Stomach (tissue), 4 donors: ENCODE results near the gene GPR82.

ENCODE experiments used
- POLR2A ChIP-seq, 4 donors: fragments of 450-650 bp; IDR thresholded peaks; one replicate each; pipeline ENCODE4 v1.6.1; 2016; ENCODE audit warnings: antibody characterized with exemption in 4 of 4, control low read depth in 2 of 4, mild to moderate bottlenecking in 1 of 4, moderate library complexity in 1 of 4
- TF ChIP-seq, protein P1 (sequence below), 7 experiments: fragments of 450-650 bp in 4 of 7; fragments of 200-600 bp in 3 of 7; sonication (generic) in 3 of 7; IDR thresholded peaks; one replicate each; pipeline ENCODE4 v1.5.1; 2016 to 2019; ENCODE audit warnings: antibody characterized with exemption in 7 of 7, control low read depth in 2 of 7, mild to moderate bottlenecking in 1 of 7

DNA sequence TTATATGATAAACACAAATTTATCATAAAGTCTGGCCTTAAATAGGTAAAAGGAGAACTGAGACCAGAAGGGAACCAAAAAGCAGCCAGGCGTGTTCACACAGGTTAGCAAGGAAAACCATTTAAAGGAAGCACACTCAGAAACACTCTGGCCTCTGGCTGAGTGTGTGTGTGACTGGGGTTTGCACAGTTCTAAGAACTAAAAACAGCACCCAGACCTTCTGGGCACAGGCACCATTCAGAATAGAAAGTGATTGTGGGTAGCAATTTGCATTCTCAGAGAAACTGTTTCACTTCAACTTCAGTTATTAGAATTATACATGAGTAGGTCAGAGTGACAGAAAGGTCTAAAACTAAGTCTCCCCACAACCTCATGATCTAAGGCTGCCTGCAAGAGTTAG lies 10.0 kb downstream of the GPR82 start:
- TF ChIP-seq, protein P1, sequence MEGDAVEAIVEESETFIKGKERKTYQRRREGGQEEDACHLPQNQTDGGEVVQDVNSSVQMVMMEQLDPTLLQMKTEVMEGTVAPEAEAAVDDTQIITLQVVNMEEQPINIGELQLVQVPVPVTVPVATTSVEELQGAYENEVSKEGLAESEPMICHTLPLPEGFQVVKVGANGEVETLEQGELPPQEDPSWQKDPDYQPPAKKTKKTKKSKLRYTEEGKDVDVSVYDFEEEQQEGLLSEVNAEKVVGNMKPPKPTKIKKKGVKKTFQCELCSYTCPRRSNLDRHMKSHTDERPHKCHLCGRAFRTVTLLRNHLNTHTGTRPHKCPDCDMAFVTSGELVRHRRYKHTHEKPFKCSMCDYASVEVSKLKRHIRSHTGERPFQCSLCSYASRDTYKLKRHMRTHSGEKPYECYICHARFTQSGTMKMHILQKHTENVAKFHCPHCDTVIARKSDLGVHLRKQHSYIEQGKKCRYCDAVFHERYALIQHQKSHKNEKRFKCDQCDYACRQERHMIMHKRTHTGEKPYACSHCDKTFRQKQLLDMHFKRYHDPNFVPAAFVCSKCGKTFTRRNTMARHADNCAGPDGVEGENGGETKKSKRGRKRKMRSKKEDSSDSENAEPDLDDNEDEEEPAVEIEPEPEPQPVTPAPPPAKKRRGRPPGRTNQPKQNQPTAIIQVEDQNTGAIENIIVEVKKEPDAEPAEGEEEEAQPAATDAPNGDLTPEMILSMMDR (IDR thresholded peaks at IDR 0.05): no peak
- no peak for TF ChIP-seq POLR2A (IDR thresholded peaks at IDR 0.05)
